ENCODE data around the gene ERC2. TPM values are rescaled to one million over a fixed set of nuclear protein-coding genes. Genes with fewer than 3 reads are reported as not detected.
"Not testable (repeated sequence)": the region's sequence is repeated elsewhere in the genome, so short reads cannot be mapped to it uniquely, and the experiment has no call there.

Gene ERC2
- total and polyA plus RNA-seq, 2 of the 13 experiments (the other 11 are each of a cell fraction or from before 2014, with no cell fraction given), result 0.16 to 0.22 TPM

DNA sequence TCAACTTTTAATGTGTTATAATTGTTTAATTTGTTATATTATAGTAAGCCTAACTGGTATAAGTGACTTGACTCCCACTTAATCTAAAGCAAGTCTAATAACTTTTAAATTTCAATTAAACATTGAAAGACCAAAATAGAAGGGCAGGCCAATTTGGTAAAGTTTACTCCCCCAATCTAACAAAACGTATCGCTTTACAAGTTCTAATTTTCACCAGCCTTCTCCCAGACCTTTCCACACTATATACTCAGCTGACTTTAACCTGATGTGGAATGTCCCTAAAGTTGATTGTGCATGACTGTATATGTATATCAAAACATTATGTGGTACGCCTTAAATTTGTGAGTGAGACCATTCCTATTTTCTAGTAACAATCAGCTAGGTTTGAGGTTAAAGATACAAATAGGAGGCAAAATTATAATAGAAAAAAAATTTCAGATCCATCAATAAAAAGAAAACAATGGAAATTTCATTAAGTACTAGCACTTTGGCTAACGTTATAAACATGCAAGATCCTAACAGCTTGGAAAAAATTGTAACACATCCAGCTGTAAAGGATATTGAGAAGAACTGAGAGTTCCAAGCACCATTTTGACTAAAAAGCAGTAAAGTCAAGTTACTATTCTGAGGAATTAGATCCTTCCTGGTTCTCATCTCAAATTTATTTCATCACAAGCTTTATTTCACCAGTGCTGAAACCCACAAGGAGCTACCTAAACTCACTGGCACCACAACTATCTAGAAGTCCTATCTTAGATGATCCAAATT, 199.5 kb downstream of the ERC2 start (continued):
- TF ChIP-seq, protein P1, sequence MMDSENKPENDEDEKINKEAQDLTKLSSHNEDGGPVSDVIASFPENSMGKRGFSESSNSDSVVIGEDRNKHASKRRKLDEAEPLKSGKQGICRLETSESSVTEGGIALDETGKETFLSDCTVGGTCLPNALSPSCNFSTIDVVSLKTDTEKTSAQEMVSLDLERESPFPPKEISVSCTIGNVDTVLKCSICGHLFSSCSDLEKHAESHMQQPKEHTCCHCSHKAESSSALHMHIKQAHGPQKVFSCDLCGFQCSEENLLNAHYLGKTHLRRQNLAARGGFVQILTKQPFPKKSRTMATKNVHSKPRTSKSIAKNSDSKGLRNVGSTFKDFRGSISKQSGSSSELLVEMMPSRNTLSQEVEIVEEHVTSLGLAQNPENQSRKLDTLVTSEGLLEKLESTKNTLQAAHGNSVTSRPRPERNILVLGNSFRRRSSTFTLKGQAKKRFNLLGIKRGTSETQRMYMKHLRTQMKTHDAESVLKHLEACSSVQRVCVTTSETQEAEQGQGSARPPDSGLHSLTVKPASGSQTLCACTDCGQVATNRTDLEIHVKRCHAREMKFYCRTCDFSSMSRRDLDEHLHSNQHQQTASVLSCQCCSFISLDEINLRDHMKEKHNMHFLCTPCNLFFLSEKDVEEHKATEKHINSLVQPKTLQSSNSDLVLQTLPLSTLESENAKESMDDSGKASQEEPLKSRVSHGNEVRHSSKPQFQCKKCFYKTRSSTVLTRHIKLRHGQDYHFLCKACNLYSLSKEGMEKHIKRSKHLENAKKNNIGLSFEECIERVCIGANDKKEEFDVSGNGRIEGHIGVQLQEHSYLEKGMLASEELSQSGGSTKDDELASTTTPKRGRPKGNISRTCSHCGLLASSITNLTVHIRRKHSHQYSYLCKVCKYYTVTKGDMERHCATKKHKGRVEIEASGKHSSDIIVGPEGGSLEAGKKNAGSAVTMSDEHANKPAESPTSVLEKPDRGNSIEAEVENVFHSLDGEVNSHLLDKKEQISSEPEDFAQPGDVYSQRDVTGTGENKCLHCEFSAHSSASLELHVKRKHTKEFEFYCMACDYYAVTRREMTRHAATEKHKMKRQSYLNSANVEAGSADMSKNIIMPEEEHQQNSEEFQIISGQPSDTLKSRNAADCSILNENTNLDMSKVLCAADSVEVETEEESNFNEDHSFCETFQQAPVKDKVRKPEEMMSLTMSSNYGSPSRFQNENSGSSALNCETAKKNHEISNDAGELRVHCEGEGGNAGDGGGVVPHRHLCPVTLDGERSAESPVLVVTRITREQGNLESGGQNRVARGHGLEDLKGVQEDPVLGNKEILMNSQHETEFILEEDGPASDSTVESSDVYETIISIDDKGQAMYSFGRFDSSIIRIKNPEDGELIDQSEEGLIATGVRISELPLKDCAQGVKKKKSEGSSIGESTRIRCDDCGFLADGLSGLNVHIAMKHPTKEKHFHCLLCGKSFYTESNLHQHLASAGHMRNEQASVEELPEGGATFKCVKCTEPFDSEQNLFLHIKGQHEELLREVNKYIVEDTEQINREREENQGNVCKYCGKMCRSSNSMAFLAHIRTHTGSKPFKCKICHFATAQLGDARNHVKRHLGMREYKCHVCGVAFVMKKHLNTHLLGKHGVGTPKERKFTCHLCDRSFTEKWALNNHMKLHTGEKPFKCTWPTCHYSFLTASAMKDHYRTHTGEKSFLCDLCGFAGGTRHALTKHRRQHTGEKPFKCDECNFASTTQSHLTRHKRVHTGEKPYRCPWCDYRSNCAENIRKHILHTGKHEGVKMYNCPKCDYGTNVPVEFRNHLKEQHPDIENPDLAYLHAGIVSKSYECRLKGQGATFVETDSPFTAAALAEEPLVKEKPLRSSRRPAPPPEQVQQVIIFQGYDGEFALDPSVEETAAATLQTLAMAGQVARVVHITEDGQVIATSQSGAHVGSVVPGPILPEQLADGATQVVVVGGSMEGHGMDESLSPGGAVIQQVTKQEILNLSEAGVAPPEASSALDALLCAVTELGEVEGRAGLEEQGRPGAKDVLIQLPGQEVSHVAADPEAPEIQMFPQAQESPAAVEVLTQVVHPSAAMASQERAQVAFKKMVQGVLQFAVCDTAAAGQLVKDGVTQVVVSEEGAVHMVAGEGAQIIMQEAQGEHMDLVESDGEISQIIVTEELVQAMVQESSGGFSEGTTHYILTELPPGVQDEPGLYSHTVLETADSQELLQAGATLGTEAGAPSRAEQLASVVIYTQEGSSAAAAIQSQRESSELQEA (CRISPR knock-in tag; IDR thresholded peaks at IDR 0.05; ENCODE audit: not compliant biosample characterization), result no peak

DNA sequence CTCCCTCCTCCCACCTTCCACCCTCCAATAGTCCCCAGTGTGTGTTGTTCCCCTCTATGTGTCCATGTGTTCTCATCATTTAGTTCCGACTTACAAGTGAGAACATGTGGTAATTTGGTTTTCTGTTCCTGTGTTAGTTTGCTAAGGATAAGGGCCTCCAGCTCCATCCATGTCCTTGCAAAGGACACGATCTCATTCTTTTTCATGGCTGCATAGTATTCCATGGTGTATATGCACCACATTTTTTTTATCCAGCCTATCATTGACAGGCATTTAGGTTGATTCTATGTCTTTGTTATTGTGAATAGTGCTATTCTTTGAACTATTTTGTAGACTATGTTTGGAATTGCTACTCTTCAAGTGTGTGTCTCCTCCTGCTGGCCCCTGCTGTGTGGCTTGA, 206.4 kb downstream of the ERC2 start:
- H2AFZ ChIP-seq (ENCODE audit: low read length); POLR2A ChIA-PET; H4K20me1 ChIP-seq (ENCODE audit: insufficient read depth, low read length); H3K27me3 ChIP-seq (ENCODE audit: control insufficient read depth in 1 of 2, insufficient read depth in 2 of 2, low read length in 2 of 2); H3K4me2 ChIP-seq (ENCODE audit: low read depth, low read length); H3K79me2 ChIP-seq (ENCODE audit: insufficient read depth, low read length); DNase-seq (ENCODE audit: low spot score); ATAC-seq; H3K9me3 ChIP-seq (ENCODE audit: low read length); H3K27ac ChIP-seq (ENCODE audit: extremely low read length, insufficient read depth, low read length); H3K36me3 ChIP-seq (replicated peaks in 1 of 2; ENCODE audit: control insufficient read depth in 1 of 2, insufficient read depth in 2 of 2, low read length in 2 of 2); H3K4me3 ChIP-seq (replicated peaks in 1 of 3; ENCODE audit: insufficient read depth in 1 of 3, low read depth in 2 of 3, low read length in 3 of 3); FAIRE-seq; intact Hi-C loops (cut with micrococcal nuclease; ENCODE audit: unreplicated experiment); H3K9ac ChIP-seq (ENCODE audit: insufficient read depth, low read depth, low read length); H3K4me1 ChIP-seq (ENCODE audit: insufficient read depth, low read length); BruUV-seq (replicated peaks); CTCF ChIA-PET (ENCODE audit: low intra/inter-chr PET ratio, low total read pairs): not testable (repeated sequence)
- 4% methylated on average over 2 of the region's 2 CpGs for WGBS (ENCODE audit: low lambda C conversion rate)
- in situ Hi-C loops (cut with HindIII; ENCODE audit: extremely low pct_ligation_motif_present, low pct_unique_long_range_greater_than_20kb), result loop anchor here (25.0 kb wide), 1 partner anchor 1400 kb away; no protein-coding TSS in a partner anchor
